H4 (cell line): Measurements from ENCODE around the gene ISOC2. TPM values are rescaled to one million over a fixed set of nuclear protein-coding genes. Genes with fewer than 3 reads are reported as not detected.

ENCODE experiments used
- DNase-seq: peaks from one replicate; pipeline ENCODE4 v3.0.0-alpha.2; 2015; ENCODE audit warnings: low spot score
- total RNA-seq: library from RNA; depleted of rRNA; stranded (reverse); fragments of >200 nt; shearing (Covaris generic); gene quantifications from 2 replicates; pipeline ENCODE4 v1.2.3, GENCODE V29; 2014

The ISOC2 gene
- total RNA-seq, 1 experiment from 2014 or later: 187 TPM

DNA sequence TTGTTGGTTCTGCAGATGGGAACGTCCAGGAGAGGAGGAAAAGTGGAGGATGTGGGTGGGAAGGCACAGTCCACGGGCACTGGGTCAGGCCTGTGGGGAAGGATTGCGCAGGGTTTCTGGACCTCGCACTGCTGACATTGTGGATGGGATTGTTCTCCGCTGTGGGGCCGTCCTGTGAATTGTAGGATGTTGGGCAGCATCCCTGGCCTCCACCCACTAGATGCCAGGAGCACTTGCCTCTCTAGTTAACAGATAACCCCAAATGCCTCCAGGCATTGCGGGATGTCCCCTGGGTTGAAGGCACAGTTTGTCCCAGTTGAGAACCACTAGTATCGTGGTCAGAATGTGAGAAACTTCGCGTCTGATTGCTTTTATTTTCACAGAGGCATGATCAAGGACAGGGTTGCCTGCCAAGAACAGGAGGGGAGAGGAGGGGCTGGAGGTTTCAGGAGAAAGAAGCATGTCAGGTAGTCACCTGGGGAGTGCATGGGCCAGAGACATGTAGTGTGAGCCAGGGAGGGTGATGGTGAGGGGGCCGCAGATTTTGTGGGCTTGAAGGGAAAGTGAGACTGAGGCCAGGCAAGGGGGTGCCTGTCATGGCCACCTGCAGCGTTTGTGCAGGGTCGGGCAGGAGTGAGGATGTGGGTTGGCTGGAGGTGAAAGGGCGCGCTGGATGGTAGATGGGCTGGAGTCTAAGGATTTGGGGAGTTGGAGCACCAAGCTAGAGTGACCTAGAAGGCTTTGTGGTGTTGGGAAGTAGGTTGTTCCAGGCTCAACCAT lies 18.2 kb upstream of the ISOC2 start:
- no peak for DNase-seq

DNA sequence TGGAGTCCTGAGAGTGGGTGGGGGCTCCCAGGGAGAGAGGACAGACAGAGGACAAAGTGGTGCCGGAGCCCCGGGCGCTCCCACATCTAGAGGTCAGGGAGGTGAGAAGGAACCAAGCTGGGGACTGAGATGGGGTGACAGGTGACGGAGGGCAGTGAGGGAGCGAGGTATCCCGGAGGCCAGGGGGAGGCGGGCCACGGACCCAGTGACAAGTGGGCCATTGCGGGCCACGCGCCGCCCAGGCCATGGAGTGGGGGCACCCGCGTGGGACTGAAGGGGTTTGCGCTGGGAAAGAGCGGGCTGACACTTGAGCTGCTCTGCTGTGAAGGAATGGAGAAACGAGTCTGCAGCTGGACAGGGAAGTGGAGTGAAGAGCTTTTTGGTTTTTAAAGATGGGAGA lies 17.6 kb upstream of the ISOC2 start:
- DNase-seq: no peak

DNA sequence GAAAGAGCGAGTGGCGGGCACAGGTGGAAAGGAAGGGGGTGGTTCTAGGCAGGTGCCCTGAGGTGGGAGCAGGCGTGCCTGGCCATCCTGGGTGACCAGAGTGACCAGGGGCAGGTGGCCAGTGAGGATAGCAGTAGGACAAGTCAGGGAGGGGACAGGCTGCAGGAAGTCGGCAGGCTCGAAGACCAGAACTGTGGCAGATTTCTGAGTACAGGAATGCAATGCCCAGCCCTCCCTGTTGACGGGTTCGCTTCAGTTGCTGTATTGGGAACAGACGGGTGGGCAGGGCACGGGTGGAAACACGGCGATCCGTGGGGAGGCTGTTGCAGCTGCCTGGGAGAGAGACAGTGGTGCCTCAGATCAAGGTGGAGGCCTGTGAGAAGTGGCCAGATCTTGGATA lies 16.9 kb upstream of the ISOC2 start:
- DNase-seq: no peak

DNA sequence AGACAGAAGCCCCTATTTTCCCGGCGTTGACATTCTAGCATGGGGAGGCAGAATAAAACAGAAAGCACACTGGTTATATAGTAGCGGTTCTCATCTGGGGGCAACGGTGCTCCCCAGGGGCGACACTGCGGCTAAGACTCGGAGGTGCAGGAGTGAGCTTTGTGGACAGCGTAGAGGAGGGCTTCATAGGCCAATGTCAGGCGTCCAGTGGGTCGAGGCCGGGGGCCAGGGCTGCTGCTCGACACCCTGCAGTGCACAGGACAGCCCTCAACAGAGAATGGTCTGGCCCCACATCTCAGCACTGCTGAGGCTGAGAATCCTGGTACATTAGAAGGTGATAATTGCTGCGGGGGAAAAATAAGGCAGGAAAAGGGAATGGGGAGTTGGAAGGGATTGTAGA lies 16.5 kb upstream of the ISOC2 start:
- DNase-seq: no peak

DNA sequence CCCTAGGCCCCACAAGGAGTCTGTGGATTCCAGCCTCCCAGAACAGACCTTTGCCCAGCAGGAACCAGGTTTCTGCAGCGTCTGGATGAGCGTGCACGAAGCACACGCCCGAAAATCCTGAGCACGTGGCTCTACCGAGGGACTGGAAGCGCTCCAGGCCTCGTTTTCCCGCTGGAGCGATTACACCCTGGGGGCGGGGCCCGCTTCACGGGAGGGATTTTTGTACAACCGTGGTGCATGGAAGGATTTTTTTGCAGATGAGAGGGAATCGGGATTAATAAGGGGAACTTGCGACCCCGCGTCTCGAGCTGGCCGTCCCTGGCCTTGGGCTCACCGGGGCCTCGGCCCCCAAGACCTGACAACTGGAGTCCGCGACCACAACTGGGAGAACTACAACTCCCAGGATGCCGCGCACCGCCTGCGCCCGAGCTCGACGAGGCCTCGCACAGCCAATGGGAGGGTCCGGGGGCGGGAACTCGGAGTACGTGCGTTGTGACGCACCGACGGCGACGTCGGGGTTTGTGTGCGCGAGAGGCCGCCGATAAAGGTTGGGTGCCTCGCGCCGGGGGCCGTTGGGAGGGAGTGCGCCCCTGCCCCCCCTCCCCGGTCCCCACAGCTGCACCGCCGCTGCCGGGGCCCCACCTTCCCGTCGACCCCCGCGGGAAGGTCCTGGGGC lies 14.8 kb upstream of the ISOC2 start, which contains the start of gene ZNF628:
Gene ZNF628 (plus strand): TSS at position 518 of the 676 bp plus-strand sequence. CDS start 3,294 bp downstream, outside the sequence.
- DNase-seq: peak; percentile 100

DNA sequence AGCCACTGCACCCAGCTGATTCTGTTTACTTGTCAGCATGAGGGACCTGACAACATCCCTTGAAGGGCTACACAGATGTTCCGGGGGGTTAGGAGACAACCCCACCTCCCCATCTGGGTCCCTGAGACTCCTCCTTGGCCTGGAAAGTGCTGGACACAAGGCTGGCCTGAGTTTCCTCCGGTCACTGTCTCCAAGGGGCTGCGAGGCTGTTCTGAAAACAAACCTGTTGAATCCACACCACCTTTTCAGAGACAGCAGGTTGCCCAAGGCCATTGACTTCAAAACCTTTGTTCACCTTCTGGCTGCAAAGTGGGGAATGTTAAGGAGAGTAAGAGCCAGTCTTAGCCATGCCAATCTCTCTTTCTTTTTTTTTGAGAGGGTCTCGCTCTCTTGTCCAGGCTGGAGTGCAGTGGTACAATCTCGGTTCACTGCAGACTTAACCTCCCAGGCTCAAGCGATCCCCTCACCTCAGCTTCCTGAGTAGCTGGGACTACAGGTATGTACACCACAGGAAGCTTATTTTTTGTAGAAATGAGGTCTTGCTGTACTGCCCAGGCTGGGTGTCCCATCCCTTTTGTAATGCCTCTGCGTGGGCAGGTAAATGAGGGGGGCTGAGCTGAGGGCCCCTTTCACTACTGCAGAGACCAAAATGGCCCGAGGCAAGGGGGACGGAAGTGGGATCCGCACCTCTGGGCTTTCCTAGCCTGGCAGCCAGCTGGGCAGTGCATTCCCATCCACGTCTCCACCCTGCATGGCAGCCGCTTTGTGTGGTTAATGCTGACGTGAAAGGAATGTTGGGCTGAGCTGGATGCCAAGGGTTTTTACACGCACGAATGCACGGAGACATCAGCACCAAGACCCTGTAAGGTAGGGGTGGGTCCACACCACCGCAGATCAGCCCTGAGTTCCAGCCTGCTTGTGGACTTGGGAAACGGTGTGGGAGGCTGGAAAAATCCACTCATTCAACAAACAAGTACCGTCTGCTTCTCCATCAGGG lies 13.1 kb upstream of the ISOC2 start:
- peak; percentile 99 for DNase-seq

DNA sequence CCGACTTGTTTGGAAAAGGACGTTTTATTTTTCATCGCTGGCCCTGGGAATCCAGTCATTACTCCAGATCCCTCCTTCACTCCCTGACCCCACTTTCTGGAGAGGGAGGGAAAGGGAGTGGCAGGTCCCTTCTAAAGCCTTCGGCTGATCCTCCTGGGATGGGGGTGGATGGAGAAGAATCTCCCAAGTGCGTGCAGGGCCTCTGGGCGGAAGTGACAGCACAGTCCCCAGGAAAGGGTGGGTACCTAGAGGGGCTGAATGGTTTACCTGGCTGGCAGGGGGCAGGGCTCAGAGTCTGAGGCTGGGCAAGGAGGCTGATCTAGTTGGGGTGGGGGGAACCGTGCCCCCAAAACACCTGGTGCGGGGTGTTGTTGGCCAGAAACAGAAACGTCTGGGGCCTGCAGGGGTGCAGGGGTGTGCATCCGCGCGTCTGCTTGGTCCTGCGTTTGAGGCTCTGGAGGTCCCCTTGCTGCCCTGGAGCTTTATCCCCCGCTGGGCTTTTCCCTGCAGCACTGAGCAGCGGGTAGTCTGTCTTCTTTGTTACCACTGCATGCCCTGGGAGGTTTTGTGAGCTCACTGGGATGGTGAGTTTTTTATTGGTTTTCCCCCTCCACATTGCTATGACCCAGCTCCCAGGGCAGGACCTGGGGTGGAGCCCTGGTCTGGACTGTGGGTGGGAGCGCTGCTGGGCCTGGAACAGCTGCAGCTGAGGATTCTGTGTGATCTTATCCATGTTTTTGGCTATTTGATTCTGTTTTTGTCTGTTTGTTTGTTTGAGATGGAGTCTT lies 12.0 kb upstream of the ISOC2 start:
- DNase-seq: no peak

DNA sequence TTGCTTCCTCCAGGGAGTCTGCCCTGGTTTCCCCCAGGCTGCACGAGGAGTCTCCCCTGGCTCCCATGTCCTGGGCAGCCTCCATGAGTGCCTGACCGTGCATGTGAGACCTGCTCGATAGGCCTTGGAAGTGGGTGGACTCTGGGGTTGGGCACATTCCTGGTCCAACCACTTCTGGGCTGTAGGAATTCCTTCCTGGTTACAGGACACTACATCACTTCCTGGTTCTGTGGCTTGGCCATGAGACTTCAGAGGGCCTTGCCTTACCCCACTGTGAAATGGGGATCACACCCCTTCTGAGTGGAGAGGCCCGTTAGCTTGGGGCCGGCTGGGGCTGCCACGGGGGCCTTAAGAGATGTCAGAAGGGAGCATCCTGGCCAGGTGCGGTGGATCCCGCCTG lies 11.0 kb upstream of the ISOC2 start:
- DNase-seq: peak; percentile 95

DNA sequence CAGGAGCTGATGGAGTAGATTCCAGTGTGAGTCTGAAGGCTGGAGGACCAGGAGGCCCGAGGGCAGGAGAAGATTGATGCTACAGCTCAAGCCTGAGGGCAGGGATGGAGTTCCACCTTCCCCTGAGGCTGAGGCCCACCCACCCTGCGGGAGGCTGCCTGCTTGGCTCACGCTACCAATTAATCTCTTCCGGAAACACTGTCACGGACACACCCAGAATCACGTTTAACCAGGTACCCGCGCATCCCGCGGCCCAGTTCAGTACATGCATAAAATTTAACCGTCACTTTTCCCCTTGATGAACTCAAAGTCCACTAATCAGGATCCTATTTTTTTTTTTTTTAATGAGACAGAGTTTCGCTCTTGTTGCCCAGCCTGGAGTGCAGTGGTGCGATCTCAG lies 9.8 kb upstream of the ISOC2 start:
- no peak for DNase-seq

DNA sequence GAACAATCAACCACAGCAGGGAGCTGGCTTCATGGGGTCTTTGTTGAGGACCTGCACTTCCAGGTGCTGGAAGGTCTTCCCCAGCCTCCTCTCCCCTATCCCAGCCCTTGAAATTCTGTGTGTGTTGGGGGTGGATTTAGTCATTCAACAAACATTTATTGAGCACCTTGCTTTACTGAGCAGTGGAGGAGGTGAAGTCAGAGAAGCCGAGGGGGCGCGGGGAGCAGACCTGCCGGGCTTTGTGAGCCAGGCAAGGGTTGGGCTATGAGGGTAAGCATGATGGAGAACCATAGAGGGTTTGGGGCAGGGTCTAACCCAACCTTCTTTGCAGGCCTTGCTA lies 6.6 kb upstream of the ISOC2 start:
- no peak for DNase-seq

DNA sequence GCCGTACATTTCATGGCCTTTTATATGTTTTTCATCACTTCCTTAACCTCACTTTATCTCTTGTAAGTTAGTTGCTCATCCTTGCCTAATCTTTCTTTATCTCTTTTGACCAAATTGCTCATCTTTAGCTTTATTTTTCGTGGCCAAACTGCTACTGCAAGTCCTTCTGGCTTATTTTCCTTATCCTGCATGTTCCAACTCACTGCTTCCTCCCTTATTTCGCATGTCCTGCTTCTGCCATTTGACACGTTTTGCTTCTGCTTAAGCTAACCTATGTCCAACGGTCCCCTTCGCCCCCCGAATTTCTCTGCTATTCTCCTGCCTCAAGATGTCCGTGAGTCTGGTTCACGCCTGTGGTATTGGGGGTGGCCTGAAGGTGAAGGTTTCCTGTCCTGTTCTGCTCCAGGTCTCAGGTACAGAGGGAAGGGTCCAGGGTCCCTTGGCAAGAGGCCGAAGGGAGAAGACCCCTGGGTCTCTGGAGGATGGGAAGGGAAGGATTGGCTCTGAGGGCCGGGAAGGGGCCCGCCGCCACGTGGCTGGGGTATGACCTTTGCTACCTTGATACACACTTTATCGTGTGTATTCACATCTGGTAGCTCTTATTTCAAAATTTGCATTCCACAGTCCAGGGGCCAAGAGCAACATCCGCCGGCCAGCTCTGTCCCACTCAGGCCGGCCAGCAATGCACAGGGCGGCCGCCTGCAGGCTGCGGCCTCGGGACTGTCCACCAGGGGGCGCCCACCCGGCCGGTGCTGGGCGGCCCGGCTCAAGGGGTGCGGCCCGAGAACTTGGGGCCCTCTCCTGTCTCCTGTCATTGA lies 6.0 kb upstream of the ISOC2 start:
- DNase-seq: no peak

DNA sequence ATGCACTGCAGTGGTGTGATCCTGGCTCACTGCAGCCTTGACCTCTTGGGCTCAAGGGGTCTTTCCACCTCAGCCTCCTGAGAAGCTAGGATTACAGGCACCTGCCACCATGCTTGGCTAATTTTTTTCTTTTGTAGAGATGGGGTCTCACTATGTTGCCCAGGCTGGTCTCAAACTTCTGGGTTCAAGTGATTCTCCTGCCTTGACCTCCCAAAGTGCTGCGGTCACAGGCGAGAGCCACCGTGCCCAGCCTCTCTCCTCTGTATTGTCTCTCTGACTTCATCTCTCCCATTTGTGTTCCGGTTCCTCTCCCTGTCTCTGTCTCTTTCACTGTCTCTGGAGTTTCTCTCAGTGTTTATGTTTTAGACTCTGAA lies 4.8 kb upstream of the ISOC2 start:
- no peak for DNase-seq

DNA sequence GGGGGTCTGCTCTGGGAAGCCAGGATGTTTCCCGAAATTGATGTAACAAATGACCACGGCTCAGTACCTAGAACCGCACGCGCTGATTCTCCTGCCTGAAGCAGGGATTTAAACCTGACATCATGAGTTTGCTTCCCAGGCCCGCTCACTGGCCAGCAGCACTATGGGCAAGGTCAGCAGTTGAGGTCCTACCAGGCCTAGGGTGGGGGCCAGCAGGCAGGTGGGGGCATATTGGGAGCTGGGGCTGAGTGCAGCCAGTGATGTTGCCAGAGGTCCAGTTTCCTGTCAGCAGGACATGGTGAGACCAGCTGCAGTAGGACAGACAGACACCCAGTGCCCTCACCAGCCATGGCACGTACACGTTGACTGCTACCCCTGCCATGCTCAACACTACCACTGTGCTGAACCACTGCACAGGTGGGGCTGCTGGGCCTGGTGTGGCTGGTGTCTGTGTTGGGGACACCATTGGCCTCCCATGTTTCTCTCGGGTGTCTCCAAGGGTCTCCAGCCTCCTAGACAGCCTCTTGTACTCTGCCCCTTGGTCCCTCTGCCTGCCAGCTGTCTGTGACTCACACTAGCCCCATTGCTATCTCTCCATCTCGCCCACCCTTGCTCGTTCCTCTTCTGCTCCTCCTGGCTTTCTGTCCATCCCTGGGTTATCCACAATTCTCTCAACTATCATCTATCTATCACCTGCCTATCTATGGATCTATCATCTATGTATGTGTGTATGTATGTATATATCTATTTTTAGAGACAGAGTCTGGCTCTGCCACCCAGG lies 4.2 kb upstream of the ISOC2 start:
- DNase-seq: no peak

DNA sequence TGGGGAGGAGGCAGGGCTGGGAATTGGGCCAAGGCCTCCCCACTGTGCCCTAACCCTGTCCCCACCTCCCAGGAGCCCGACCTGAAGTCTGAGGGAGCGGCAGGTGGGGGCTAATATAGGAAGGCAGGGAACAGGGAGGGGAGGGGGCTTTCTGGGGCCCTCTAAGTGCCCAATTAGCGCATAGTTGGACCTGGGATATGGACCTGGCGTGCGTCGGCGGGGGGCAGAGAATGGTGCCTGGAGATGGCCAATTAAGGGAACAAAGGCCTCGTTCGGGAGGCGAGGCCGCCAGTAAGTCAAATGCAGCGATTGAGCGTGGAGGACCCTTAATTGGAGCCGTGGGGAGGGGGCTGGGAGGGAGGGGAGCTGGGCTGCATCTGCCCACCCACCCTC lies 3.2 kb upstream of the ISOC2 start, which contains the start of gene C19orf85:
Gene C19orf85 (minus strand): TSS at position 90 of the 393 bp plus-strand sequence. CDS start 197 bp downstream, outside the sequence.
- no peak for DNase-seq

DNA sequence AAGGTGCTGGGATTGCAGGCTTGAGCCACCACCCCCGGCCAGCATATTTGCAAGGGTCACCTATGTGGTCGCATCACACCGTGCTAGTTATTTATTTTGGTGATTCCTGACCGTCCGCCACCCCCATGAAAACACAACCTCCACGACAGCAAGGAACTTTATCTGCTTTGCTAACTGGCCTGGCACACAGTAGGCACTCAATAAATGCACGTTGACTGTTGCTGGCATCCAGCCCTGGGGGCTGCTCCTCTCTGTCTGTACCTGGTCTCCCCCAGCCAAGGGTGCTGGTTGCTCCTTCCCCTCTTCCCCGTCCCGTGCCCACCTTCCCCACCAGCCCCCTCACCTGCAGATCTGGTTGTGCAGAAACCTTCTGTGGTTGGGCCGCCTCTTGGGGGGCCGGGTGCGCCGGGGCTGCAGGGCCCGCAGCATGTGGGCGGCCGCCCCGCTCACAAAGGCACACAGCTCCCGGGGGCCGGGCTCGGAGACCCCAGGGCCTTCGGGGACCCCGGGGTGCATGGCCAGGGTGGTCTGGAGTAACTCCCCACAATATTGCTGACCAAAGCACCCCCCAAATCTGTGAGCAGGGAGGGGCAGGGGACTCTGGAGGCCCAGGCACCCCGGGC lies 2.7 kb upstream of the ISOC2 start:
- DNase-seq: no peak

DNA sequence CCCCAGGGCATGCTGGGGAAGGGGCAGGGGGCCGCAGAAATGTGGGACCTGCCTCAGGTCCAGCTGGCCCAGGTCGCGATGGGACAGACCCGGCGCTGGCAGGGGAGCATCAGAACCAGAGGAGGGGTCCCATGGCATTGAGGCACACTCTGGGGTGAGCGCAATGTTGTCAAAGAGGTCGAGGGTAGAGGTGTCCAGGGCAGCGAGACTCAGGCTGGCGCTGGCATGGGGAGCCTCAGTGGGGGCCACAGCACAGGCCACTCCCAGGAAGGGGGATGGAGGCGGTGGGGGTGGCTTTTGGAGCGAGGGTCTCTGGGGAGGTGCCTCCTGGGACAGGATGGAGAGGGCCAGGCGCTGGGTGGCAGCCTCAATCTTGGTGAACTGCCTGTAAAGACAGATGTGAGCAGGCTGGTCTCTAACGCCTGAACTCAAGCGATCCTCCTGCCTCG lies 2.2 kb upstream of the ISOC2 start:
- DNase-seq: no peak

DNA sequence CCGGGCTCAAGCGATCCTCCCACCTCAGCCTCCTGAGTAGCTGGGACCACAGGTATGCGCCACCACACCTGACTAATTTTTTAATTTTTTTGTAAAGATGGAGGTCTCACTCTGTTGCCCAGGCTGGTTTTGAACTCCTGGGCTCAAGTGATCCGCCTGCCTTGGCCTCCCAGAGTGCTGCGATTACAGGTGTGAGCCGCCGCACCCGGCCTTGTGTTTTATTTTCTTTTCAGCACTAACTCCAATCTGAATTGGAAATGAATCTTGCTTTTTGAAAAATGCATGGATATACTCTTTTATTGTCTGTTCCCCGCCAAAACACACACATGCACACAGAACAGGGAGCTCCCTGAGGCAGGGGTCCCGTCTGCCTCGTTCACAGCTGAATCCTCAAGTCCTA lies 1.3 kb upstream of the ISOC2 start:
- no peak for DNase-seq

DNA sequence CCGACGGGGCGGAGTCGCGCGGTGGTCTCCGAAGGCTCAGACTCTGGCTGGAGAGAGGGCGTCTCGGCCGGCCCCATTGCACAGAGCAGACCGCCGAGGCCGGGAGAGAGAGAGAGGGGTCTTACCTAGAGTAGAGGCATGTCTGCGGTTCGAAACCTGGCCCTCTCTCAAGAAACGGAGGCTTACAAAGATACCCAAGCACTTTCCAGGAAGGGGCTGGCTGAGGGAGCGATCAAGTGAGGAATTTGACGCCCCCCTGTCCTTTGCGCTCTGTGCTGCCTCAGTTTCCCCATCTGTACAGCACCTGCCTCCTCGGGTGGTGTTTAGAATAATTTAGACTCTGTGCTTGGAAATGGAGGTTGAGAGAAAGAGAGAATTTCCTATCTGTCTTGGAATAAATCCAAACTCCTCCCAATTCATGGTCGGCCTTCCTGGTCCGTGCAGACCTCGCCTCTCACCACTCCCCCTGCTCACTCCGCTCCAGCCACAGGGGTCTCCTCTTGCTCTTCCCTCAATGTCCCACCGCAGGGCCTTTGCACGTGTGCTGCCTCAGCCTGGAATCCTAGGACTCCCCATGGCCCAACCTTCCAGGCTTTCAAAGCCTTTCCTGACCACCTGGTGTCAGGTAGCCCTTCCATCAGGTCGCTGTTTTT lies 658 bp upstream of the ISOC2 start:
- DNase-seq: no peak
